Measurements from ENCODE around the gene SLC44A2. TPM values are rescaled to one million over a fixed set of nuclear protein-coding genes. Genes with fewer than 3 reads are reported as not detected.

SLC44A2 gene
- polyA plus RNA-seq, 1 donor (not counting 4 experiments of a cell fraction or from before 2014, with no cell fraction given) = 94.7 TPM

DNA sequence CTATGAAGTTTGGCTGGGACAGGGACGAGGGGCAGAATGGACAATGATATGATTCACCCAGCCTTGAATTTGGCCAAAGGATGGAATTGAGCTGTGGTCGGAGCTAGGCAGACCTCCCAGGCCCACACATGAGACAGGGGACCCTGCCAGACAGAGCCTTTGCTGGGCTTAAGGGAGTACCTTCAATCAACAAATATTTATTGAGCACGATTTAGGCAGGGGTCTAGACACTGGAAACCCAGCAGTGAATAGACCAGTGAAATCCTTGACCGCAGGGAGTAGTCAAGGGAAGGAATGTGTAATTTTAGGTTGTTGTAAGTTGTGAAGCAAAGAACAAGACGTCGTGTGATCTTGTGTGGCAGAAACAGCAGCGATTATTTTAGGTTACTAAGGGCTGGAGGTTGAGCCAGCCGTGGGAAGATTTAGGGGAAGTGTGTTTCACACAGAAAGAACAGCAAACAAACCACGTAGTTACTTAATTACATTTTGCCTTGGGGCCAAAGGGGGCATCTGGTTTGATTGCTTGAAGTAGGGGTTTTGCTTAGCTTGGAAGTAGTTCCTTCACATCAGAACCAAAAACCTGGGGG lies 21.4 kb upstream of the SLC44A2 start:
- H2AFZ ChIP-seq (ENCODE audit: control insufficient read depth, low read length) = peak overlapping the region; percentile 65
- H3K9me1 ChIP-seq (ENCODE audit: control insufficient read depth, extremely low read depth, insufficient read depth, low read length) = peaks cover 3% of the 10 kb centered on the region
- TF ChIP-seq, protein P1, sequence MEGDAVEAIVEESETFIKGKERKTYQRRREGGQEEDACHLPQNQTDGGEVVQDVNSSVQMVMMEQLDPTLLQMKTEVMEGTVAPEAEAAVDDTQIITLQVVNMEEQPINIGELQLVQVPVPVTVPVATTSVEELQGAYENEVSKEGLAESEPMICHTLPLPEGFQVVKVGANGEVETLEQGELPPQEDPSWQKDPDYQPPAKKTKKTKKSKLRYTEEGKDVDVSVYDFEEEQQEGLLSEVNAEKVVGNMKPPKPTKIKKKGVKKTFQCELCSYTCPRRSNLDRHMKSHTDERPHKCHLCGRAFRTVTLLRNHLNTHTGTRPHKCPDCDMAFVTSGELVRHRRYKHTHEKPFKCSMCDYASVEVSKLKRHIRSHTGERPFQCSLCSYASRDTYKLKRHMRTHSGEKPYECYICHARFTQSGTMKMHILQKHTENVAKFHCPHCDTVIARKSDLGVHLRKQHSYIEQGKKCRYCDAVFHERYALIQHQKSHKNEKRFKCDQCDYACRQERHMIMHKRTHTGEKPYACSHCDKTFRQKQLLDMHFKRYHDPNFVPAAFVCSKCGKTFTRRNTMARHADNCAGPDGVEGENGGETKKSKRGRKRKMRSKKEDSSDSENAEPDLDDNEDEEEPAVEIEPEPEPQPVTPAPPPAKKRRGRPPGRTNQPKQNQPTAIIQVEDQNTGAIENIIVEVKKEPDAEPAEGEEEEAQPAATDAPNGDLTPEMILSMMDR (optimal IDR thresholded peaks at IDR 0.05 in 1 of 3, IDR thresholded peaks at IDR 0.05 in 1 of 3, conservative IDR thresholded peaks at IDR 0.05 in 1 of 3; ENCODE audit: extremely low read depth in 1 of 3, insufficient read depth in 2 of 3, low read length in 3 of 3) = no peak
- TF ChIP-seq EZH2 (IDR thresholded peaks at IDR 0.05; ENCODE audit: low read length) = no peak
- dilution Hi-C loops (cut with MboI; ENCODE audit: extremely low pct_ligation_motif_present, low sequenced_read_pairs) = no loop called here
- no peaks in the 10 kb centered on the region for H3K27me3 ChIP-seq (ENCODE audit: control insufficient read depth, extremely low read depth, insufficient read depth, low read length)
- H3K36me3 ChIP-seq (ENCODE audit: control insufficient read depth in 2 of 2, extremely low read depth in 1 of 2, insufficient read depth in 2 of 2, low read length in 2 of 2) = no peaks in the 10 kb centered on the region
- H3K4me1 ChIP-seq (ENCODE audit: control insufficient read depth, extremely low read depth, insufficient read depth, low read length) = peaks cover 23% of the 10 kb centered on the region
- H3K9me3 ChIP-seq (ENCODE audit: control insufficient read depth, low read depth, low read length) = no peaks in the 10 kb centered on the region
- DNase-seq (ENCODE audit: low read depth, low spot score) = no peak
- H3K4me2 ChIP-seq (ENCODE audit: control insufficient read depth, extremely low read depth, insufficient read depth, low read depth, low read length) = peak overlapping the region; percentile 95
- no peaks in the 10 kb centered on the region for H4K20me1 ChIP-seq (ENCODE audit: control insufficient read depth, extremely low read depth, insufficient read depth, low read length)
- peaks cover 2% of the 10 kb centered on the region for H3K79me2 ChIP-seq (ENCODE audit: control insufficient read depth, insufficient read depth, low read length)
- no peak for FAIRE-seq
- peak overlapping the region in 2 of 3 experiments; percentile 15 to 98 for H3K4me3 ChIP-seq (ENCODE audit: control insufficient read depth in 2 of 3, extremely low read depth in 1 of 3, insufficient read depth in 2 of 3, low read depth in 1 of 3, low read length in 3 of 3)
- H3K9ac ChIP-seq (ENCODE audit: control insufficient read depth, extremely low read depth, insufficient read depth, low read length) = peak overlapping the region; percentile 68
- peak overlapping the region; percentile 56 for H3K27ac ChIP-seq (ENCODE audit: control insufficient read depth, insufficient read depth, low read length)

GRCh38 chr19:10604460-10604980 lies 20.8 kb upstream of the SLC44A2 start:
- no peak overlapping the region for H3K9ac ChIP-seq (ENCODE audit: control insufficient read depth, extremely low read depth, insufficient read depth, low read length)
- peak overlapping the region; percentile 95 for H3K4me2 ChIP-seq (ENCODE audit: control insufficient read depth, extremely low read depth, insufficient read depth, low read depth, low read length)
- H3K9me3 ChIP-seq (ENCODE audit: control insufficient read depth, low read depth, low read length) = no peaks in the 10 kb centered on the region
- no peak for DNase-seq (ENCODE audit: low read depth, low spot score)
- peak; percentile 92 for FAIRE-seq
- H3K79me2 ChIP-seq (ENCODE audit: control insufficient read depth, insufficient read depth, low read length) = peaks cover 2% of the 10 kb centered on the region
- H3K4me1 ChIP-seq (ENCODE audit: control insufficient read depth, extremely low read depth, insufficient read depth, low read length) = peaks cover 23% of the 10 kb centered on the region
- no peak for TF ChIP-seq EZH2 (IDR thresholded peaks at IDR 0.05; ENCODE audit: low read length)
- TF ChIP-seq, protein P1 (optimal IDR thresholded peaks at IDR 0.05 in 1 of 3, IDR thresholded peaks at IDR 0.05 in 1 of 3, conservative IDR thresholded peaks at IDR 0.05 in 1 of 3; ENCODE audit: extremely low read depth in 1 of 3, insufficient read depth in 2 of 3, low read length in 3 of 3) = no peak
- no peaks in the 10 kb centered on the region for H3K36me3 ChIP-seq (ENCODE audit: control insufficient read depth in 2 of 2, extremely low read depth in 1 of 2, insufficient read depth in 2 of 2, low read length in 2 of 2)
- peak overlapping the region in 2 of 3 experiments; percentile 5 to 15 for H3K4me3 ChIP-seq (ENCODE audit: control insufficient read depth in 2 of 3, extremely low read depth in 1 of 3, insufficient read depth in 2 of 3, low read depth in 1 of 3, low read length in 3 of 3)
- peak overlapping the region; percentile 48 for H2AFZ ChIP-seq (ENCODE audit: control insufficient read depth, low read length)
- no peaks in the 10 kb centered on the region for H3K27me3 ChIP-seq (ENCODE audit: control insufficient read depth, extremely low read depth, insufficient read depth, low read length)
- no peaks in the 10 kb centered on the region for H4K20me1 ChIP-seq (ENCODE audit: control insufficient read depth, extremely low read depth, insufficient read depth, low read length)
- dilution Hi-C loops (cut with MboI; ENCODE audit: extremely low pct_ligation_motif_present, low sequenced_read_pairs) = no loop called here
- H3K27ac ChIP-seq (ENCODE audit: control insufficient read depth, insufficient read depth, low read length) = peak overlapping the region; percentile 56
- H3K9me1 ChIP-seq (ENCODE audit: control insufficient read depth, extremely low read depth, insufficient read depth, low read length) = peaks cover 3% of the 10 kb centered on the region
